H1 (cell line): Measurements from ENCODE around the gene ARHGAP26. TPM values are rescaled to one million over a fixed set of nuclear protein-coding genes. Genes with fewer than 3 reads are reported as not detected.

Source experiments
- NRF1 ChIP-seq: IDR thresholded peaks from 2 replicates; pipeline ENCODE4 v1.6.1; 2011; ENCODE audit warnings: mild to moderate bottlenecking, low read depth, low read length, improper control_type of control experiment
- polyA plus RNA-seq, 7 experiments: library from polyadenylated mRNA; depleted of rRNA in 3 of 7; stranded (reverse) in 5 of 7; unstranded in 2 of 7; fragments of >200 nt in 5 of 7; fragments of 200-250 nt in 2 of 7; gene quantifications; 1 replicate in 5 of 7; 2 replicates in 1 of 7; 4 replicates in 1 of 7; pipeline versions ENCODE4 v1.2.1 to v1.2.3, GENCODE V29; 2011 to 2013; ENCODE audit warnings: missing spikeins in 2 of 7, mixed read lengths in 2 of 7
- total RNA-seq: library from RNA; stranded (reverse); fragmentation: NEBNext Ultra II Directional; extraction: Animal tissue kit (Norgen Biotek cat#: 25700); gene quantifications from 2 replicates; pipeline ENCODE4 v1.2.1, GENCODE V29; 2021

ARHGAP26 gene
- total and polyA plus RNA-seq, 2 of the 8 experiments (the other 6 are each of a cell fraction or from before 2014, with no cell fraction given): 7.1 to 24.8 TPM

DNA sequence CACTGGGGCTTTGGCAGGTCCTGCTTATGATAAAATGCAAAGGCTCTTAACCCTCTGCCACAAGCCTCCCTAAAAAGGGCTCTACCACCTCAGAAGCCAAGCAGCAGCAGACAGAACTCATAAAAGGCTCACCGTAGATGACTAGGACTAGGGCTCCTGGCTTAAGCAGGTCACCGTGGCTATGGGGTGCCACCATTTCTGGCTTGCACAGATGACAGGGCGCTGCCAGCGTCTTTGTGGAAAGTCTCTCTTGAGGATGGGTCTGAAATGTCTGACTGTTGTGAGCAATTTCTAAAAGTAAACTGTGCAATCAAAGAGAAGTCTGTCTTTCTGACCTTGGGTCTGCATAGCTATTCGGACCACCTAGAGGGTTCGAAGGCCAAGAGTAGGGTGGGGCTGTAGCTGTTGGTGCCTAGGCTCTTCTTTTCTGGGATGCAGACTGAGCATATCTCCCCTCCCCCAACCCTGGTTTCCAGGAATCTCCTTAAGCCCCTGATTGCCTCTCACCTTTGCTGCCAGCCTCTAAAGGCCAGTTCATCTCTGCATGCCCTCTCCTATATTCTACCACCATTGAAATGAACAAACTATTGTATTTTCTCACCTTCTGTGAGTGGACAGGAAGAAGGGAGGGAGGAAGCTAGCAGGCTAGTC, 307.4 kb downstream of the ARHGAP26 start (continued):
- no peak for TF ChIP-seq NRF1
